Caki2 (cell line): ENCODE results near the gene ROBO2. TPM values are rescaled to one million over a fixed set of nuclear protein-coding genes. Genes with fewer than 3 reads are reported as not detected.

Experiments
- DNase-seq: peaks from one replicate; pipeline ENCODE4 v3.0.0-alpha.2; 2015; ENCODE audit warnings: low read depth
- in situ Hi-C: cut with HindIII; loops from 2 replicates; pipeline ENCODE4 v1.10.0; 2016; ENCODE audit warnings: low sequenced_read_pairs, low pct_unique_long_range_greater_than_20kb, mixed read lengths
- total RNA-seq: library from RNA; depleted of rRNA; stranded (reverse); fragments of >200 nt; shearing (Covaris generic); gene quantifications from 2 replicates; pipeline ENCODE4 v1.2.3, GENCODE V29; 2014; ENCODE audit warnings: low replicate concordance

ROBO2 gene
- total RNA-seq, 1 experiment from 2014 or later, result 13.8 TPM

DNA sequence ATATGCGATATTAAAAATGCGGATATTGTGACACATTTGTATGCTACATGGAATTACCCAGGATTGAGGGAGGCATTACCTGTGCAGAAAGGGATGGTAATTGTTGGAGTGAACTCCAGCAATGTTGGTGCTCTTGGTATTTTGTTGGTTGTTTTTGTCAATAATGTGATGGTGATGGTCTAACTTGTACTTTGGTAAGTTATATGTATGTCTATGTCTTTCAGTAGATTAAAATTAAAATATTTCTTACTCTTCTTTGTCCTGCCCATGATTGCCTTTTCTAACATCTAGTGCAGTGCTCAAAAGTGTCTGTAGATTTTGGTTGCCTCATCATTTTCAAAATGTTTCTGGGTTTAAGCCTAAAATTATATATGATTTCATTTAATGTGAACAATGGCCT, 192.7 kb downstream of the ROBO2 start:
- in situ Hi-C loops, result no loop called here
- DNase-seq, result no peak

DNA sequence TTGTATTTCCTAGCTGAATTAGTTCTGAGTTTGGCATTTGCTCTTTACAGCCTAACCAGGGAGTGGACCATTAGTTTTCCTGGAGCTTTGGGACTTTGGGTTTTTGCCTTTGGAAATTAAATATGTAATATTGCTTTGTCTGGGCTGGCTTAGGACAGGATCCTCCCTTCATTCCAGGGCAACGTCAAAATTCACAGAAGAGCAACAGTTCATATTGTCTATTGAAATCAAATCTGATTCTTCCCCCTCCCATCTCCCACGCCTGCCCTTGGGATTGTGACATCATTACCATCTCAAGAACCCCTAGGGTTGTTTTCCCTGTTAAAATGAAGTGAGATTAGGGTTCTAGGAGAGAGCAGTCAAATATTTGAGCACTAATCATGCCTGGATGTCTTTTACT, 194.1 kb downstream of the ROBO2 start:
- in situ Hi-C loops, result no loop called here
- no peak for DNase-seq

DNA sequence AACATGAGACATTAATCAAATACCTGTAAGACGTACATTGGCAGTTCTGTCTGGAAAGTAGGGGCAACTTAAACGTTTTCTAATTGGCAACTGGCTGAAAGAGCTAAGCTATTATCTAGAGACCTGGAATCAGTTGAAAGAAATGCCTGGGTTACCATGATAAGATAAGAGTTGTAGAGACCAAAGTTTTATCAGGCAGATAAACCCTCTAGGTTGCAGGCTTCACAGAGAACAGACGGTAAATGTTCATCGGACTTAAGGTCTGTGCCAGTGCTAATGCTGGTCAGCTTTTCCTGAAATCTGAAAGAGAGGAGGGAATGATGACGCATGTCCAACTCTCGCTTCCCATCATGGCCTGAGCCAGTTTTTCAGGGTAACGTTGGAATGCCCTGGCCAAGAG, 196.2 kb downstream of the ROBO2 start:
- in situ Hi-C loops, result no loop called here
- DNase-seq, result no peak

DNA sequence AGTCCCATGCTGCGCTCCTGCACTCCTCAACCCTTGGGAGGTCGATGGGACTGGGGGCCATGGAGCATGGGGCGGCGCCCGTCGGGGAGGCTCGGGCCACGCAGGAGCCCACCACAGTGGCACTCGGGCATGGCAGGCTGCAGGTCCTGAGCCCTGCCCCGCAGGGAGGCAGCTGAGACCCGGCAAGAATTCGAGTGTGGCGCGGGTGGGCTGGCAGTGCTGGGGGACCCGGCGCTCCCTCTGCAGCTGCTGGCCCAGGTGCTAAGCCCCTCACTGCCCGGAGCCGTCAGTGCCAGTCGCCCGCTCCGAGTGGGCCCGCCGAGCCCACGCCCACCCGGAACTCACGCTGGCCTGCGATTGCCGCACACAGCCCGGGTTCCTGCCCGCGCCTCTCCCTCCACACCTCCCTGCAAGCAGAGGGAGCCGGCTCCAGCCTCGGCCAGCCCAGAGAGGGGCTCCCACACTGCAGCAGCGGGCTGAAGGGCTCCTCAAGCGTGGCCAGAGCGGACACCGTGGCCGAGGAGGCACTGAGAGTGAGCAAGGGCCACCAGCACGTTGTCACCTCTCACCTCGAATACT, 200.3 kb downstream of the ROBO2 start:
- no peak for DNase-seq
- in situ Hi-C loops, result no loop called here

DNA sequence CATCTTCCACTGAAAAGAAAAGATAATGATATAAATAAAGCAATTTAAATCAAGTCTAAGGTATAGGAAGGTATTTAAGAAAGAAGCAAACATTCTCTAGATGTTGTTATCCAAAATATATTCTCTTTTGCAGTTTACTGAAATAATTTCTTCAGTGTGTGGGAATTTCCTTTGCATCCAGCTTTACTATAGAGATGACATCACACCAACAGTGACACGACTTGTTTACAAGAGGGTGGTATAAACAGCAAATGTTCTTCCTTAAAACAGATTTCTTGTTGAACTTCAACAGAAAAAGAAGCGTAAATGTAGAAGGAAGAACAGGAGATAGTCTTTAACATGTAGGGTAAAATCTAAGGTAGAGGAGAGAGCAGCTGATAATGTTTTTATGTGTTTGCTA, 202.5 kb downstream of the ROBO2 start:
- in situ Hi-C loops, result no loop called here
- DNase-seq, result no peak

DNA sequence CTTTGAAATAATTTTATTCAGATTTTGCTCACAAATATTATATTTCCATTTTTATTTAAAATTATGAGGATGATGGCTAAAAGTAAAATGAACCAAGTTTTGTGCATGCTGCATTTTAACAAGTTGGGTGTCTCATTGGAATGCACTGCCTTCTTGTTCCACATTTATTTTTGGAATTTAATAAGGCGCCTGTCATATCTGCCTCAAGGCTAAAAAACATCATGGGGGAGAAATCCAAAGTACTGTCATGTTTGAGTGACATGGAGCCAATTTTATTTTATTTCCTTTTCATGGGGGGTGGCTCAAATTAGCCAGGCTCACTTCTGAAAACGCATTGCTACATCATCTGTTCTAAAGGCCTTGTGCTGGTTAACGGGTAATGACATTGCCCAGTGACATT, 205.1 kb downstream of the ROBO2 start:
- no peak for DNase-seq
- in situ Hi-C loops, result no loop called here

DNA sequence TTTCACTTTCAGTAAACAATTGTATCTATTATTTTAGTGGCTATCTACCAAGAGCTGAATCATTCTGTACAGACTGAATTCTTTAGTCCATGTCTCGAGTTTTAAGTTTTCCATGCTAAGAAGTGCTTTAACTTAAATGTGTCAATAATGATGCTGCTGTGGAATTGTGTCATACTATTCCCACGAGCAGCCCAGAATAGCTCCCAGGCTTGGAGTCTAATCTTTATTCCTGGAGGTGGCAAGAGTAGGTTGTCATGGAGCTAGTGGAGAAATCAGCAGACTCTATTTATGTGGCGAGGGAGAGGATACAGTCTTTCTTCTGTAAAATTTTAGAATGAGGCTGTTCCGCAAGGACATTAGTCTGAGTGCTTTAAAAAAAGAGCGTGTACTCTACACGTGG, 207.2 kb downstream of the ROBO2 start:
- in situ Hi-C loops, result no loop called here

DNA sequence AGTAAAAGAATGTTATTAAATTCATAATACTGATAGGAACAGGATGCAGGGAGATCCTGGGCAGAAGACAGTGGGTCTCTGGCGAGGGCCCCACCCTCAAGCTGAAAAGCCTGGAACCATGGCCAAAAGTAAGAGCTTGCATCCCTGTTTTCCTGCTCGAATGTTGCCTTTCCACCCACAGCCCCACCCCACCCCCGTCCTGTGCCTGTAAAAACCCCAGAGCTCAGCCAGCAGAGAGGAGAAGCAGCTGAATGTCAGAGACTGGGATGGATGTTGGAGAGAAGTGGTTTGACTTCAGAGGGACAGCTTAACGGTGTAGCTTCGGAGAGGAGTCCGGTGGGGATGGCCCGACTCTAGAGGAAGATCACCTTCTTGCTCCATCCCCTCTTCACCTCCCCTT, 207.9 kb downstream of the ROBO2 start:
- in situ Hi-C loops, result no loop called here

More for the DNA sequence above, 207.2 kb downstream of the ROBO2 start:
- DNase-seq, result no peak

DNA sequence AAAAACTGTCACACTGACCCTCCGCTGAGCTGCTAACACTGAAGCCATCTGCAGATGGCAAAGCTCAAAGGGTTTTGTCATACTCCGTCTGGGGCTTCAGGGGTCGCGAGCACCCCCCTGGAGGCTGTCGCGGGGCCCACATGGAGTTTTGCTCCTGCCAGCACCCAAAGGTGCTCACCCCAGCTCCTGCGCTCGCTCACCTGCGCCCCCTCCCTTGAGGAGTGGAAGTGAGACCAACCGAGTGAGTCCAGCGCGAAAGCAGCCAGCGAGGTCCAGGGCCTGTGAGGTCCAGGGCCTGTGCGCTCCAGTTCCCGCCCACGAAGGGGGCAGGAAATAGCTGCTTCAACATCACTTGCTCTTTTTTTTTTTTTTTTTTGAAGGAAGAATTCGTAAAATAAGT, 208.5 kb downstream of the ROBO2 start:
- DNase-seq, result no peak
- in situ Hi-C loops, result no loop called here

More for the DNA sequence above, 207.9 kb downstream of the ROBO2 start:
- no peak for DNase-seq

DNA sequence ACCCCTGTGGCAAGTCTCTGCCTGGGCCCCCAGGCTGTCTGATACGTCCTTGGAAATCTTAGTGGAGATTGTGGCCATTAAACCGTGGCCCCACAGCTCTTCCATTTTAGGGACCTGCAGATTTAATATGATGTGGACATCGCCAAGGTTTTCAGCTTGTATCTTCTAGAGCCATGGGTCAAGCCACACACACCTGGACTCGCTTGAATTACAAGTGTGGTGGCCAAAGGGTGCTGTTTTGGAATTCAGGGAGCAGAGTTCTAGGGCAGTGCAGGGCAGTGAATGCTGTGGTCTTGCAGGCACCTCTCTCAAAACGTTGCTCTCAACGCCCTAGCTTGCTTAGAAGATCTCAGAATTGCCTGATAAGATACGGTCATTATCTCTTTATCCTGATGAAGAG, 211.2 kb downstream of the ROBO2 start:
- in situ Hi-C loops, result no loop called here

DNA sequence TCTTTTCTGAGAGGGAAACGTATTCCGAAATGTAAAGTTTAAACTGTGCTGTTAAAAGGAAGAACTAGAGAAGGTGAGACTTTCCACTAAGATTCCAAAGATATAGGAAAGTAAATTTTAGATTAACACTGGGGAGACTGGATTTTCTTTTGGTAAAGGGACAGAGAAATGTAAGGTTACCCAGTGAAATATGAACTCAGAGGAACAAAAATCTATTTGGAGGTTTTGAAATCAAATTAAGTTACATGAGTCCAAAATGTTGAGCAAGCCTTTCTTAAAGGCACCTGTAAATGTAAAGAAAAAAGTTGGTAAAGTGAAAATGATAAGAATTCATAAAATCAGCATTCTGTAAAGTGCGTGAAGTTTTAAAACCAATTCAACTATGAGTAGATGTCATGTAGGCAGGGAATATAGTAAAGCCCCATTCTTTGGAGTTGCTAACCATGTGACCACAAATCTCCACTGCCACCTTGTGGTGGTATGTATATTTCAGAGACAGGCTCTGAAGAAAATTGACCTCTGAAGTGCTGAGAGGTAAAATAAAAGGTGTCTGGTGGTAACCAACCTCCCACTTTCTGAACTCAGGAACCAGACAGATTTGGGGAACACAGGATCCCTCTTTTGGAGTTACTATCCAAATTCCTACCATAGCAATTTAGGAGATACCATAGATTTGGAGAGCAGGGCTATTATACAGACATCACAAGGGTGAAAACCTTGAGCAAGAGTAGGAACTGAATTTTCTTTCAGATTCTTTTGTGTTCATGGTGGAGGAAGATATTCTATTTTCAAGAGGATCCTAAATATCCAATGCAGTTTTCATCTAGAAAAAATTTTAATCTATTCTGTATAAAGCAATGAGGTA, 215.3 kb downstream of the ROBO2 start:
- in situ Hi-C loops, result no loop called here
- peak; percentile 31 for DNase-seq

More for the DNA sequence above, 211.2 kb downstream of the ROBO2 start:
- no peak for DNase-seq

DNA sequence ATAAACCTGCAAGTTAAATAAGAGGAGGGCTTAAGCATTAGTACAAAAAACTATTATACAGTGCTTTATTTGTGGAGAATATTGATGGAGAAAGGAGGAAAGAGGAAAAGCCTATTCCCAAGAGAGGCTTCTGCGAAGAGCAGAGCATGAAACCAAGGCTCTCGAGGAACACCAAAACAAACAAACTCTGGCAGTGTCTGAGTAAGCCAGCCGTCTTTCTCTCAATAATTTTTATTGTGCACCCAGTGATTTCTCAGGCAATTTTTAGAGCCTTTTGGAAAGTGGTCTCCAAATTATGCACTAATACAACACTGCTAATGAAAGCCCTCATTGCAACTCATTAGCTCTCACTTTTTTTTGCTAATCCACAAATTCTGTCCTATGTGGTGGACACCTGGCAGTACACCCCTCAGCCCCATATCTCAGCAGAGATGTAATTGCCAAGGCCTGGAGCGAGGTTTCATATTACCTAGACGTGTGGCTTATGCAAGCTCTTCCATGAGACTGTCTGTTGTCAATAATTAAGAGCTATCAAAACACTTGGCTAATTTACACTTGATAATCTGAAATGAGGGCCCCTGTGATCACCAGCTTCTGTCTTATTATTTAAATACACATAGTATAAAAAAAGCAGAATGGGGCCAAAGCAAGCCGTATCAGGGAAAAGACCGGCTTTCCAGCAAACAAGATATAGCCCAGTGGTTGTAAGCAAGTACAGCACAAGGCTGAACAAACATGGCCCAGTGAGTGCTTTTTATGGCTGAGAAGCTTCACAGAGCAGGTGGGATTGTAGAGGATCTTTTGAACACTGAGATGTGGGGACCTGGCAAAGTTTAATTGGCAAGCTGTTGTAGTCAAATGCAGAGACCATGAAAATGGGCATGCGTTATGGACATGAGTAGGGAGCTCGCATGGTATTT, 216.9 kb downstream of the ROBO2 start:
- in situ Hi-C loops, result no loop called here
- DNase-seq, result no peak

DNA sequence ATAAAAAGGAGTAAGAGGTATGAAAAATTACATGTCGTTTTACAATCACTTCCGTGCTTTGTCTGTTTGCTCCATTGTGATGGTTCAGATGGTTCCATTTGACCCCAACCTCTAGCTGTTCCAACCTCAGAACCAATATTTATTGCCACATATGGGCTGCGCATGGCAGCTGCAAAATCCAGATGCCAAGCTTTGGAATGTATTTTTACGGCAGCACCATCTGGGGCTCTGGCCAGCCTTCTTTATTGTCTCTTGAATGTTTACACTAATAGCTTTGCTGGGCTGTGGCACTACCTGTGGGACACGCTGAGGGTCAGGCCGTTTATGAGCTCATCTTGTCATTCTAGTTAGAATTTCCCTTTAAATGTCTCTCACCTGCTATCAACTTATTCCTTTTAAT, 219.8 kb downstream of the ROBO2 start:
- DNase-seq, result no peak
- in situ Hi-C loops, result no loop called here

DNA sequence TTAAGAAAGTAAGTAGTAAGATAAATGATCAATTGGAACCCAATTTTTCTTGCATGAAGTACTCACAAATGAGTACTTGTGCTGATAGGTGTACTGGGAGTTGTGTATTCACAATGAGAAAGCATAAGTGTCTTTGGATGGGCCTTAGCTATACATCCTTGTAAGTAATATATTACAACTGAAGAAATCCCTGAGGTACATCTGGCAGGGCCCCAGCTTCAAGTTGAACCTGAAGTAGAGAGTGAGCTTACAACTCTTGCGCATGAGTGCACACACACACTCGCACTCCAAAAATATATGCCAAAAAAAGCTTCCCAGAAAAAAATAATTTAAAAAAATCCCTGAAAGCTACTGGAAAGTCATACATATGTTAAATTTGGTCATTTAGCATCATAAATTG, 222.5 kb downstream of the ROBO2 start:
- in situ Hi-C loops, result no loop called here
- no peak for DNase-seq

DNA sequence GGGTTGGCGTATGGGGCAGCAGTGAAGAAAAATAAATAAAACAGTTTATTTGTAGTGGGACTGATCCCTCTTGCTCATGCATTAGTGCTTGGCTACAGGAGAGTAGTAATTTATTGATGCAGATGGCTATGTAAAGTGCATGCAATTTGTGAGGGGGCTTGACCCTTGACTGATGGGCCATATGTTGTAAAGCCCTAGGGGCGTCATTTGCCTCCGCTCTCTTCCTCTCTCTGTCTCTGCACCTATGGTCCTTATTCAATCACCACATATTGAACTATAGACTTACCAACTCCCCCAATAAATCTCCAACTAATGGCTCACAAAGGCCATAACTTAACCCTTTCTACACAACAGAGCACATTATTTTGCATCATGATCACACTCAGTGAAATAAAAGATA, 227.7 kb downstream of the ROBO2 start:
- in situ Hi-C loops, result no loop called here
- DNase-seq, result no peak

DNA sequence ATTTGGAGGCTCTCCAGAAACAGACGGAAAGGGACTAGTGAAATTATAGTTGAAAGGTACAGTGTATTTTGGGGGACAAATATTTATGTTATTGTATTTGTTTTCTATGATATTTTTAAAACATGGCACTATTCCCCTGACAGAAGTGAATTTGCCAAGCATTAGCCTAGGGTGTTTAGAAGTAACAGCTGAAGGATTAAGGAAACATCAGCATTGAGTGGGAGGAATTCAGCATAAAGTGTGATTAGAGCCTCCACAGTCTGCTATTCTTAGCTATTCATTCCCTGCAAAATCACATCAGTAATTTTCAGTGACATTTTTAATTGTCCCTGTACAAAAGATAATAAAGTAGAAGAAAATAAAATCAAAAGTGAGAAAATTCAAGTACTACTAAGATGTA, 231.4 kb downstream of the ROBO2 start:
- DNase-seq, result no peak
- in situ Hi-C loops, result no loop called here

DNA sequence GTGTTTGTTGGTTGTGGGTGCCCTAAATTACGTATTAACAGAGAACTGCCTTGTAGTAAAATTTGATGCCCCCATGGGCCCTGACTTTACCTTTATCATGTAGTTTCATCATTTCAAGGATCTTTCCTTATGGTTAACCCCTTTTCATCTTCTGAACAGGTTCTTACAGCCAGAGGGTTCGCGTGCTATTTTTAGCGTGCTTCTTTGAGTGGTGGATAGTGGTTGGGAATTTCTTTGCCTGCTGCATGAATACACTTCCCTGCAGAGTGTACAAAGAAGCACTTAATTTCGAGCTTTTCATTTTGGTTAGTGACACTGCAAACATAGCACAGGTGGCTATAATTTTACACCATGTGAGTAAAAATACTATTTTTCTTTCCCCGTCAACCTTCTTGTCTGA, 231.8 kb downstream of the ROBO2 start:
- in situ Hi-C loops, result no loop called here
- no peak for DNase-seq

DNA sequence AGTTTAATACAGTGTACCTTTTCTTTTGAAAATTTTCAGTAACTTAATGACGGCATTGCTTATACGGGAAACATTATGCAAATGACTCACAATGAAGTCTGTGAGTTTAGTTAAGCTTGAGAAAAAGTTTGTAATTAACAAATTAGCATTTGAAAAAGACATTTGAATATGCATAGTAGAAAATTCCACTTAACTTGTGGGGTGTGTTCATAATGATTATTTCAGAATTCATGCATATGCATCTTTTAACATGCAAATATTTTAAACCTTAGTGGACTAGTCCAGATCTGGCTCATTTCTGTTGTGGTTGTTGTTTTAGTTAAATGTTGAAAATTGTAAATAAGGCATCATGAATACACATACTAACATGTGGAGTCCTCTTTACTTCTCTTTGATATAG, 239.4 kb downstream of the ROBO2 start:
- in situ Hi-C loops, result no loop called here
- no peak for DNase-seq

DNA sequence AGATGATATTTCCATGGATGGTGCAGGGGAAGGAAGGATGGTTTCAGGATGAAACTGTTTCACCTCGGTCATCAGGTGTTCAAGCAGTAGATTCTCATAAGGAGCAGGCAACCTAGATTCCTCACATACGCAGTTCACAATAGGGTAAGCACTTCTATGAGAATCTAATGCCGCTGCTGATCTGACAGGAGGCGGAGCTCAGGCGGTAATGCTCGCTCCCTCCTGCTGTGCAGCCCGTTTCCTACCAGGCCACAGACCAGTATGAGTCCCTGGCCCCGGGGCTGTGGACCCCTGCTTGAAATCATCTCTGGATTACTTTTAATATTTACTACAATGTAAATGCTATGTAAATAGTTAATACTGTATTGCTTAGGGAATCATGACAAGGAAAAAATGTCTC, 241.8 kb downstream of the ROBO2 start:
- in situ Hi-C loops, result no loop called here
- DNase-seq, result no peak
